Stimulated activated CD4-positive, alpha-beta T cell treated with anti-CD3 and anti-CD28 coated beads, Interleukin-4, amount 100 ng/mL, for 24 hours (primary cell): Measurements from ENCODE around the gene DIAPH2.

Source experiments
- DNase-seq: peaks from one replicate; pipeline ENCODE4 v3.0.0-alpha.2; 2020

The DIAPH2 gene

GRCh38 chrX:97314345-97314744 is 629.7 kb downstream of the DIAPH2 start:
- no peak for DNase-seq

- no peak for DNase-seq
These were observed 631.3 kb downstream of the DIAPH2 start for GRCh38 chrX:97315939-97316338.

GRCh38 chrX:97320305-97320704 is 635.7 kb downstream of the DIAPH2 start:
- no peak for DNase-seq

GRCh38 chrX:97322401-97322800 is 637.8 kb downstream of the DIAPH2 start:
- no peak for DNase-seq

- DNase-seq, result no peak
These were observed 641.8 kb downstream of the DIAPH2 start for GRCh38 chrX:97326456-97326855.

- DNase-seq, result no peak
These were observed 644.3 kb downstream of the DIAPH2 start for GRCh38 chrX:97328853-97329390.

GRCh38 chrX:97330151-97330550 is 645.5 kb downstream of the DIAPH2 start:
- no peak for DNase-seq

GRCh38 chrX:97332963-97333362 is 648.3 kb downstream of the DIAPH2 start:
- no peak for DNase-seq

GRCh38 chrX:97334850-97335249 is 650.2 kb downstream of the DIAPH2 start:
- DNase-seq, result no peak

GRCh38 chrX:97344724-97345123 is 660.1 kb downstream of the DIAPH2 start:
- DNase-seq, result no peak

GRCh38 chrX:97358941-97359340 is 674.3 kb downstream of the DIAPH2 start:
- DNase-seq, result no peak

- no peak for DNase-seq
These were observed 679.2 kb downstream of the DIAPH2 start for GRCh38 chrX:97363843-97364242.

GRCh38 chrX:97366237-97366636 is 681.6 kb downstream of the DIAPH2 start:
- DNase-seq, result no peak

- no peak for DNase-seq
These were observed 682.5 kb downstream of the DIAPH2 start for GRCh38 chrX:97367125-97367524.

GRCh38 chrX:97369947-97370346 is 685.3 kb downstream of the DIAPH2 start:
- no peak for DNase-seq

- no peak for DNase-seq
These were observed 687.5 kb downstream of the DIAPH2 start for GRCh38 chrX:97372001-97372766.

GRCh38 chrX:97374266-97374665 is 689.6 kb downstream of the DIAPH2 start:
- no peak for DNase-seq

- DNase-seq, result no peak
These were observed 695.6 kb downstream of the DIAPH2 start for GRCh38 chrX:97380200-97380599.

- no peak for DNase-seq
These were observed 700.0 kb downstream of the DIAPH2 start for GRCh38 chrX:97384685-97385084.

- DNase-seq, result no peak
These were observed 702.4 kb downstream of the DIAPH2 start for GRCh38 chrX:97387004-97387403.

- DNase-seq, result no peak
These were observed 705.1 kb downstream of the DIAPH2 start for GRCh38 chrX:97389761-97390192.

GRCh38 chrX:97397371-97397770 is 712.7 kb downstream of the DIAPH2 start:
- DNase-seq, result no peak

- no peak for DNase-seq
These were observed 713.4 kb downstream of the DIAPH2 start for GRCh38 chrX:97398030-97398551.

- DNase-seq, result no peak
These were observed 714.8 kb downstream of the DIAPH2 start for GRCh38 chrX:97399400-97399799.

- no peak for DNase-seq
These were observed 715.9 kb downstream of the DIAPH2 start for GRCh38 chrX:97400492-97400891.
